Uterus (tissue), 4 donors: ENCODE results near the gene MCM6. TPM values are rescaled to one million over a fixed set of nuclear protein-coding genes. Genes with fewer than 3 reads are reported as not detected.
"Not testable (repeated sequence)": the region's sequence is repeated elsewhere in the genome, so short reads cannot be mapped to it uniquely, and the experiment has no call there.

Source experiments
- DNase-seq, 2 donors: peaks; one replicate each; pipeline ENCODE4 v3.0.0-alpha.2; 2019 to 2020
- H3K27ac ChIP-seq, 2 donors: fragments of 200-600 bp; sonication (generic); 1 replicate in 1 of 2; 2 replicates in 1 of 2; pipeline ENCODE4 v1.5.1; 2016 to 2018
- H3K27me3 ChIP-seq, 2 donors: fragments of 200-600 bp; sonication (generic); one replicate each; pipeline ENCODE4 v1.5.1; 2018 to 2019; ENCODE audit warnings: control low read depth in 1 of 2
- H3K36me3 ChIP-seq, 2 donors: fragments of 200-600 bp; sonication (generic); one replicate each; pipeline ENCODE4 v1.5.1; 2019; ENCODE audit warnings: control low read depth in 1 of 2
- H3K4me1 ChIP-seq, 2 donors: fragments of 200-600 bp; sonication (generic); one replicate each; pipeline ENCODE4 v1.5.1; 2018 to 2019; ENCODE audit warnings: control low read depth in 1 of 2
- H3K4me3 ChIP-seq, 2 donors: fragments of 200-600 bp; sonication (generic); 1 replicate in 1 of 2; 2 replicates in 1 of 2; pipeline ENCODE4 v1.5.1; 2018 to 2019; ENCODE audit warnings: mild to moderate bottlenecking in 1 of 2
- H3K9me3 ChIP-seq, 2 donors: fragments of 200-600 bp; sonication (generic); one replicate each; pipeline ENCODE4 v1.5.1; 2019; ENCODE audit warnings: control low read depth in 1 of 2
- CTCF ChIP-seq, 4 experiments: fragments of 200-600 bp in 2 of 4; fragments of 450-650 bp in 2 of 4; sonication (generic) in 2 of 4; IDR thresholded peaks; one replicate each; pipeline ENCODE4 v1.5.1; 2016 to 2019; ENCODE audit warnings: antibody characterized with exemption in 4 of 4, mild to moderate bottlenecking in 2 of 4, moderate library complexity in 1 of 4
- POLR2A ChIP-seq, 2 donors: fragments of 450-650 bp; IDR thresholded peaks; one replicate each; pipeline ENCODE4 v1.6.1; 2016; ENCODE audit warnings: antibody characterized with exemption in 2 of 2, mild to moderate bottlenecking in 1 of 2, moderate library complexity in 1 of 2
- intact Hi-C: fragments of 100-400 bp; cut with DNase I; formaldehyde crosslinking; loops from one replicate; pipeline ENCODE4 v1.15.1; 2023; ENCODE audit warnings: low total_unique reads
- total RNA-seq, 4 donors: library from RNA; depleted of rRNA in 3 of 4; stranded (reverse); fragments of >200 nt in 3 of 4; gene quantifications; one replicate each; pipeline versions ENCODE4 v1.1.0 to v1.2.4, GENCODE V29; 2014 to 2023
- donor health status: DM: yes; HTN: yes; CAD: no.

Gene MCM6
- total RNA-seq, 4 donors from 2014 or later = 2.3 to 37.4 (median 9.6) TPM

- H3K27me3 ChIP-seq = no peaks in the 10 kb centered on the region
- TF ChIP-seq CTCF (IDR thresholded peaks at IDR 0.05) (no peak), POLR2A (IDR thresholded peaks at IDR 0.05) (no peak)
- H3K9me3 ChIP-seq = no peaks in the 10 kb centered on the region
- H3K4me3 ChIP-seq = no peak overlapping the region
- H3K27ac ChIP-seq = no peak overlapping the region
- intact Hi-C loops = no loop called here
- no peaks in the 10 kb centered on the region for H3K4me1 ChIP-seq
- H3K36me3 ChIP-seq = no peaks in the 10 kb centered on the region
- DNase-seq = no peak
Measured at GRCh38 chr2:135885709-135886108, 9.5 kb upstream of the MCM6 start.

GRCh38 chr2:135882415-135882814 is 6.2 kb upstream of the MCM6 start:
- no peaks in the 10 kb centered on the region for H3K9me3 ChIP-seq
- H3K27ac ChIP-seq = no peak overlapping the region
- no peak for DNase-seq
- H3K36me3 ChIP-seq = no peaks in the 10 kb centered on the region
- intact Hi-C loops = no loop called here
- TF ChIP-seq POLR2A (IDR thresholded peaks at IDR 0.05) (no peak), CTCF (IDR thresholded peaks at IDR 0.05) (no peak)
- no peaks in the 10 kb centered on the region for H3K4me1 ChIP-seq
- H3K4me3 ChIP-seq = no peak overlapping the region
- no peaks in the 10 kb centered on the region for H3K27me3 ChIP-seq

- H3K27me3 ChIP-seq, intact Hi-C loops, H3K4me1 ChIP-seq, H3K36me3 ChIP-seq, H3K9me3 ChIP-seq, DNase-seq: not testable (repeated sequence)
- Histone ChIP-seq H3K27ac (peak overlapping the region; percentile 78 to 86), H3K4me3 (peak overlapping the region; percentile 53 to 60)
Measured at GRCh38 chr2:135876770-135877169, 527 bp upstream of the MCM6 start.

- intact Hi-C loops = no loop called here
- peak overlapping the region; percentile 78 to 86 for H3K27ac ChIP-seq
- H3K27me3 ChIP-seq = no peaks in the 10 kb centered on the region
- TF ChIP-seq CTCF (IDR thresholded peaks at IDR 0.05) (no peak), POLR2A (IDR thresholded peaks at IDR 0.05) (no peak)
- peak; percentile 29 to 36 for DNase-seq
- H3K4me3 ChIP-seq = peak overlapping the region; percentile 53 to 60
- H3K9me3 ChIP-seq = no peaks in the 10 kb centered on the region
- peaks cover 0 to 6% of the 10 kb centered on the region in 2 donors for H3K4me1 ChIP-seq
- H3K36me3 ChIP-seq = no peaks in the 10 kb centered on the region
Measured at GRCh38 chr2:135875491-135876065, 665 bp downstream of the MCM6 start.

GRCh38 chr2:135874777-135875365 is 1.4 kb downstream of the MCM6 start:
- Histone ChIP-seq H3K36me3 (no peaks in the 10 kb centered on the region), H3K27ac (no peak overlapping the region), H3K4me3 (peak overlapping the region in 1 of 2 donors; percentile 60), H3K9me3 (no peaks in the 10 kb centered on the region), H3K4me1 (peaks cover 0 to 6% of the 10 kb centered on the region in 2 donors), H3K27me3 (no peaks in the 10 kb centered on the region)
- intact Hi-C loops = no loop called here
- no peak for DNase-seq
- TF ChIP-seq POLR2A (IDR thresholded peaks at IDR 0.05) (no peak), CTCF (IDR thresholded peaks at IDR 0.05) (no peak)
